T-cell (primary cell): Measurements from ENCODE around the gene PGM2L1. TPM values are rescaled to one million over a fixed set of nuclear protein-coding genes. Genes with fewer than 3 reads are reported as not detected.

Source experiments
- ATAC-seq, 4 experiments: fragments of 200-7000 bp in 3 of 4; fragments of 150-1000 bp in 1 of 4; cut with Tn5 transposase; replicated peaks in 1 of 4; 1 replicate in 3 of 4; 2 replicates in 1 of 4; pipeline ENCODE4 v1.10.0; 2021; ENCODE audit warnings: moderate library complexity in 3 of 4, mild to moderate bottlenecking in 2 of 4, moderate number of reproducible peaks in 1 of 4
- CTCF ChIA-PET, 2 donors: fragments of 300-600 bp; sonication (Branson Sonifier 250); formaldehyde crosslinking; loops; one replicate each; lab custom pipeline; 2022; ENCODE audit warnings: antibody characterized with exemption in 2 of 2; lab: Charles Lee
- POLR2A ChIA-PET, 2 donors: fragments of 300-600 bp; sonication (Branson Sonifier 250); formaldehyde crosslinking; loops; one replicate each; lab custom pipeline; 2022; ENCODE audit warnings: antibody characterized with exemption in 2 of 2; lab: Charles Lee
- DNase-seq, 35 experiments: peaks; one replicate each; pipeline versions ENCODE4 v3.0.0 to v3.0.0-alpha.2; 2013 to 2023
- H3K27ac ChIP-seq: one replicate; pipeline ENCODE4 v1.5.1; 2013; ENCODE audit warnings: low read length
- H3K27me3 ChIP-seq, 2 experiments: replicated peaks in 1 of 2; 1 replicate in 1 of 2; 2 replicates in 1 of 2; pipeline versions ENCODE4 v1.6.1 to v1.7.0; 2013; ENCODE audit warnings: low read length in 1 of 2, mixed read lengths in 1 of 2; ENCODE audit not compliant: control insufficient read depth in 2 of 2, insufficient read depth in 2 of 2; ENCODE audit errors: extremely low read depth in 1 of 2
- H3K36me3 ChIP-seq, 2 donors: 1 replicate in 1 of 2; 2 replicates in 1 of 2; pipeline versions ENCODE4 v1.6.1 to v1.7.0; 2013; ENCODE audit warnings: low read length in 1 of 2; ENCODE audit not compliant: control insufficient read depth in 2 of 2, insufficient read depth in 1 of 2; ENCODE audit errors: extremely low read depth in 1 of 2
- H3K4me1 ChIP-seq, 2 experiments: 1 replicate in 1 of 2; 2 replicates in 1 of 2; pipeline versions ENCODE4 v1.6.1 to v1.7.0; 2013; ENCODE audit warnings: low read length in 2 of 2, mixed read lengths in 1 of 2; ENCODE audit not compliant: insufficient read depth in 2 of 2, control insufficient read depth in 1 of 2; ENCODE audit errors: extremely low read depth in 1 of 2
- H3K4me3 ChIP-seq, 2 donors: 1 replicate in 1 of 2; 2 replicates in 1 of 2; pipeline versions ENCODE4 v1.5.1 to v1.7.0; 2013; ENCODE audit warnings: mild to moderate bottlenecking in 2 of 2, low read length in 1 of 2, moderate library complexity in 1 of 2; ENCODE audit not compliant: control insufficient read depth in 1 of 2; ENCODE audit errors: extremely low read depth in 1 of 2
- H3K9me3 ChIP-seq: 2 replicates; pipeline ENCODE4 v1.7.0; 2013
- H3K27ac Mint-ChIP-seq, 2 donors: one replicate each; pipeline ENCODE4 v1.8.0; 2020 to 2021; ENCODE audit warnings: mild to moderate bottlenecking in 2 of 2, mixed read lengths in 2 of 2
- H3K27me3 Mint-ChIP-seq, 2 donors: one replicate each; pipeline ENCODE4 v1.8.0; 2021 to 2022; ENCODE audit warnings: mixed read lengths in 2 of 2
- H3K36me3 Mint-ChIP-seq: one replicate; pipeline ENCODE4 v1.8.0; 2021; ENCODE audit warnings: mixed read lengths
- H3K4me1 Mint-ChIP-seq, 3 donors: one replicate each; pipeline ENCODE4 v1.8.0; 2020 to 2022; ENCODE audit warnings: mixed read lengths in 3 of 3, mild to moderate bottlenecking in 1 of 3
- H3K4me3 Mint-ChIP-seq, 3 donors: one replicate each; pipeline ENCODE4 v1.8.0; 2020 to 2022; ENCODE audit warnings: mild to moderate bottlenecking in 3 of 3, mixed read lengths in 3 of 3, moderate library complexity in 3 of 3
- H3K9me3 Mint-ChIP-seq, 3 donors: one replicate each; pipeline ENCODE4 v1.8.0; 2020 to 2022; ENCODE audit warnings: mixed read lengths in 3 of 3
- WGBS: methylation state at CpG from one replicate; pipeline ENCODE4 v1.1.5; 2013; ENCODE audit warnings: missing lambda C conversion rate; ENCODE audit not compliant: insufficient coverage; 5-methylcytosine and 5-hydroxymethylcytosine counted together
- total RNA-seq, 35 experiments: library from RNA in 6 of 35; stranded (reverse) in 6 of 35; fragments of 120-200 nt in 1 of 35; gene quantifications; one replicate each; pipeline versions ENCODE4 v1.2.1 to v1.2.4 and lab custom pipeline; 2013 to 2026

Gene PGM2L1
- total RNA-seq, 5 donors from 2014 or later (not counting 1 experiment from before 2014, with no cell fraction given): 8.6 to 17.0 (median 15.0) TPM

DNA sequence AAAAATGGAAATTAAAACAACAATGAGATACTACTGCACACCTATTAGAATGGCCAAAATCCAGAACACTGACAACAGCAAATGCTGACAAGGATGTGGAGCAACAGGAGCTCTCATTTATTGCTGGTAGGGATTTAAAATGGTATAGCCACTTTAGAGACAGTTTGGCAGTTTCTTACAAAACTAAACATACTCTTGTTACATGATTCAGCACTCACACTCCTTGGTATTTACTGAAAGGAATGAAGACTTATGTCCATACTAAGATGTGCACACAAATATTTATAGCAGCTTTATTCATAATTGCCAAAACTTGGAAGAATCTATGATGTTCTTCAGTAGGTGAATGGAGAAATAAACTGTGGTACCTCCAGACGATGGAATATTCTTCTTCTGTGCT, 40.8 kb downstream of the PGM2L1 start:
- no peak overlapping the region for H3K4me3 ChIP-seq
- H3K4me1 Mint-ChIP-seq: no peaks in the 10 kb centered on the region
- H3K27me3 ChIP-seq: no peaks in the 10 kb centered on the region
- no peaks in the 10 kb centered on the region for H3K9me3 Mint-ChIP-seq
- no peak overlapping the region for H3K27ac Mint-ChIP-seq
- DNase-seq: no peak
- H3K4me3 Mint-ChIP-seq: no peak overlapping the region
- H3K4me1 ChIP-seq: no peaks in the 10 kb centered on the region
- no CpG with 5 or more reads among the region's 1 CpG for WGBS
- H3K9me3 ChIP-seq: no peaks in the 10 kb centered on the region
- POLR2A ChIA-PET: no interaction called here
- H3K36me3 Mint-ChIP-seq: peaks cover 69% of the 10 kb centered on the region
- H3K27me3 Mint-ChIP-seq: no peaks in the 10 kb centered on the region
- no peak for ATAC-seq
- peaks cover 5 to 29% of the 10 kb centered on the region in 2 donors for H3K36me3 ChIP-seq
- CTCF ChIA-PET: no interaction called here
- H3K27ac ChIP-seq: no peak overlapping the region

DNA sequence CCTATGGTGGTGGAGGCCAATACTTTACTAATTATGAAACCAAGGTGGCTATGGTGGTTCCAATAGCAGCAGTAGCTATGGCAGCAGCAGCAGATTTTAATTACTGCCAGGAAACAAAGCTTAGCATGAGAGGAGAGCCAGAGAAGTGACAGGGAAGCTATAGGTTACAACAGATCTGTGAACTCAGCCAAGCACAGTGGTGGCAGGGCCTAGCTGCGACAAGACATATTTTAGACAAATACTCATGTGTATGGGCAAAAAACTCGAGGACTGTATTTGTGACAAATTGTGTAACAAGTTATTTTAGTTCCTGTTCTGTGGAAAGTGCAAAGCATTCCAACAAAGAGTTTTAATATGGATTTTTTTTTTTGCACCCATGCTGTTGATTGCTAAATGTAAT, 42.6 kb downstream of the PGM2L1 start:
- ATAC-seq: no peak
- no peak for DNase-seq
- Histone ChIP-seq H3K4me3 (no peak overlapping the region), H3K27ac (no peak overlapping the region), H3K27me3 (no peaks in the 10 kb centered on the region), H3K36me3 (peaks cover 5 to 29% of the 10 kb centered on the region in 2 donors), H3K9me3 (no peaks in the 10 kb centered on the region), H3K4me1 (no peaks in the 10 kb centered on the region)
- H3K27ac Mint-ChIP-seq: no peak overlapping the region
- CTCF ChIA-PET: no interaction called here
- no peaks in the 10 kb centered on the region for H3K9me3 Mint-ChIP-seq
- WGBS: 100% methylated on average over 2 of the region's 2 CpGs
- H3K36me3 Mint-ChIP-seq: peaks cover 62% of the 10 kb centered on the region
- POLR2A ChIA-PET: interaction anchor here in 1 of 2 donors (0.7 kb wide), 1 partner anchor 23 kb away, joined by 3 read pairs; no protein-coding TSS in a partner anchor
- no peak overlapping the region for H3K4me3 Mint-ChIP-seq
- H3K4me1 Mint-ChIP-seq: no peaks in the 10 kb centered on the region
- no peaks in the 10 kb centered on the region for H3K27me3 Mint-ChIP-seq

DNA sequence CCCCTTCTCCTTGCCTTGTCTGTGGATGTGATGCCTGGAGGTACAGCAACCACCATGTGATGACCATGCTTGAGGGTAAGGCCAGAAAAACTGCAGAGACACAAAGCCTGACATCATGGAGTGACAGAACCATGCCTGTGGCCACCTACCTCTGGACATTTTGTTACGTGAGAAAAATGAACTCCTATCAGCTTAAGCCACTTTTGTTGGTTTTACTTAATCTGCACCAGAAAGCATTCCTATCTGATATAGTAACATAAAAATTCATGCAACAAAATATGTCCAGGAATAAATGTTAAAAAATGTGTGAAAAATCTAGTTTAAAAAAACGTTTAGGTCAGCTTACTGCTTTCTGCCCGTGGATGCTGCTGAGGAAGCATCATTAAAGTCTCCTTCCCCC, 44.2 kb downstream of the PGM2L1 start:
- peaks cover 51% of the 10 kb centered on the region for H3K36me3 Mint-ChIP-seq
- H3K9me3 ChIP-seq: no peaks in the 10 kb centered on the region
- H3K27me3 Mint-ChIP-seq: no peaks in the 10 kb centered on the region
- H3K27me3 ChIP-seq: no peaks in the 10 kb centered on the region
- peaks cover 0 to 18% of the 10 kb centered on the region in 2 donors for H3K36me3 ChIP-seq
- no peak for DNase-seq
- H3K4me3 ChIP-seq: no peak overlapping the region
- ChIA-PET POLR2A (no interaction called here), CTCF (no interaction called here)
- no CpG with 5 or more reads among the region's 3 CpGs for WGBS
- no peak overlapping the region for H3K27ac Mint-ChIP-seq
- H3K4me1 Mint-ChIP-seq: no peaks in the 10 kb centered on the region
- no peak for ATAC-seq
- no peak overlapping the region for H3K27ac ChIP-seq
- no peak overlapping the region for H3K4me3 Mint-ChIP-seq
- no peaks in the 10 kb centered on the region for H3K4me1 ChIP-seq
- no peaks in the 10 kb centered on the region for H3K9me3 Mint-ChIP-seq

DNA sequence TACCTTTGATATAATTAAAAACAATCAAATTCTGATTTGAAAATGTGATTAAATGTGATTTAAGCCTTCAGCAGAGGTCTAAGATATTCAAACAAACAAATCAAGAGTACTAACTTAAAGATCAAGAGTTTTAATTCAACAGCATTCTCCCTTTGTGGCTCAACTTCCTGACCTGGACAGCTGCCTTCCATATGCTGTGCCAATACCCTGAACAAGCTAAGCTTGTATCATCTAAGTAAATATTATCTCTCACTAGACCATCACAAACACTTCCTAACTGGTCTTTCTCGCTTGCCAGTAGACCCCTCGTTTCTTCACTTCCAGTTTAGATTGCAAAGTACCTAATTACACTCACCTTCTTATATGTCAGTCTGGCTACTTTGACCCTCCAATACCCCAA, 50.9 kb downstream of the PGM2L1 start:
- Histone ChIP-seq H3K4me3 (no peak overlapping the region), H3K27me3 (no peaks in the 10 kb centered on the region), H3K36me3 (peaks cover 0 to 11% of the 10 kb centered on the region in 2 donors), H3K9me3 (no peaks in the 10 kb centered on the region), H3K4me1 (no peaks in the 10 kb centered on the region), H3K27ac (no peak overlapping the region)
- Mint-ChIP-seq H3K4me3 (no peak overlapping the region), H3K4me1 (no peaks in the 10 kb centered on the region), H3K36me3 (peaks cover 41% of the 10 kb centered on the region), H3K27ac (no peak overlapping the region), H3K27me3 (no peaks in the 10 kb centered on the region), H3K9me3 (no peaks in the 10 kb centered on the region)
- POLR2A ChIA-PET: interaction anchor here in 1 of 2 donors (0.6 kb wide), 1 partner anchor 880 kb away, joined by 3 read pairs; no protein-coding TSS in a partner anchor
- CTCF ChIA-PET: no interaction called here
- DNase-seq (no peak), ATAC-seq (no peak)
- WGBS: no CpG with 5 or more reads among the region's 2 CpGs

DNA sequence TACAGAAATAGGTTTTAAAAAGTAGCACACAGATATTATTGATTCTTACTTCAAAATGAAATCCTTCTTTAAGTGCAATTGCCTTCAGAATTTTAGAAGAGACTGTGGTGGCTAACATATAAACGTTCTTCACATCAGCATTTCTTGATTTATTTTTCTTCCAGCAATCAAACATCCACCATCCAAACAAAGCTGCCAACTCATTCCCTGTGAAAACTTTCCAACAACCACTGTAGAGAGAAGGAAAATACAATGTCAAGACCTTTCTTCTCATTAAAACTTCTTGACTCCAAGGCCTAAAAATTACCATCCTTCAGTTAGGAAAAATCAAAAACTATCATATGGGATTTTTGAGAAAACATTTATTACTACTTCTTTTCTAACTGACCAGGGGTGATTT, 52.8 kb downstream of the PGM2L1 start:
- Histone ChIP-seq H3K27me3 (no peaks in the 10 kb centered on the region), H3K4me1 (no peaks in the 10 kb centered on the region), H3K27ac (no peak overlapping the region), H3K4me3 (no peak overlapping the region), H3K9me3 (no peaks in the 10 kb centered on the region), H3K36me3 (peaks cover 0 to 22% of the 10 kb centered on the region in 2 donors)
- Mint-ChIP-seq H3K36me3 (peaks cover 47% of the 10 kb centered on the region), H3K27ac (no peak overlapping the region), H3K4me3 (no peak overlapping the region), H3K27me3 (no peaks in the 10 kb centered on the region), H3K4me1 (no peaks in the 10 kb centered on the region), H3K9me3 (no peaks in the 10 kb centered on the region)
- WGBS: no CpG with 5 or more reads among the region's 1 CpG
- DNase-seq (no peak), ATAC-seq (no peak)
- CTCF ChIA-PET: no interaction called here
- POLR2A ChIA-PET: no interaction called here

DNA sequence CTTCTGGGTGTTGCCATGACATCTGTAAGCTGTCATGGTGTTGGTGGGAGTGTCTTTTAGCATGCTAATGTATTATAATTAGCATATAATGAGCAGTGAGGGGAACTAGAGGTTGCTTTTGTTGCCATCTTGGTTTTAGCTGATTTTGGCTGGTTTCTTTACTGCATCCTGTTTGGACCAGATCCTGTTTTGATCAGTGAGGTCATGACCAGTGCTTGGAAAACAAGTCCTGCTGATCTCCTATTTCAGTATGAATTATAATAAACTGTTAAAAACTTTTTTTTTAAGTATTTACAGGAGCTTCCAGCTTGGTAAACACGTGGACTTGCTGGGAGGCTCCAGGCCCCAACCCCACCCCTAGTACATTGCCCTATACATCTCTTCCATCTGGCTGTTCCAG, 56.3 kb downstream of the PGM2L1 start:
- ChIA-PET CTCF (interaction anchor here in 1 of 2 donors (0.6 kb wide), 1 partner anchor 548 kb away, joined by 4 read pairs; no protein-coding TSS in a partner anchor), POLR2A (no interaction called here)
- DNase-seq: no peak
- Histone ChIP-seq H3K27me3 (no peaks in the 10 kb centered on the region), H3K27ac (no peak overlapping the region), H3K4me1 (no peaks in the 10 kb centered on the region), H3K36me3 (peaks cover 0 to 34% of the 10 kb centered on the region in 2 donors), H3K4me3 (no peak overlapping the region), H3K9me3 (no peaks in the 10 kb centered on the region)
- H3K27me3 Mint-ChIP-seq: no peaks in the 10 kb centered on the region
- H3K4me1 Mint-ChIP-seq: no peaks in the 10 kb centered on the region
- H3K27ac Mint-ChIP-seq: no peak overlapping the region
- no peak for ATAC-seq
- no peak overlapping the region for H3K4me3 Mint-ChIP-seq
- peaks cover 61% of the 10 kb centered on the region for H3K36me3 Mint-ChIP-seq
- H3K9me3 Mint-ChIP-seq: no peaks in the 10 kb centered on the region
- no CpG with 5 or more reads among the region's 1 CpG for WGBS

DNA sequence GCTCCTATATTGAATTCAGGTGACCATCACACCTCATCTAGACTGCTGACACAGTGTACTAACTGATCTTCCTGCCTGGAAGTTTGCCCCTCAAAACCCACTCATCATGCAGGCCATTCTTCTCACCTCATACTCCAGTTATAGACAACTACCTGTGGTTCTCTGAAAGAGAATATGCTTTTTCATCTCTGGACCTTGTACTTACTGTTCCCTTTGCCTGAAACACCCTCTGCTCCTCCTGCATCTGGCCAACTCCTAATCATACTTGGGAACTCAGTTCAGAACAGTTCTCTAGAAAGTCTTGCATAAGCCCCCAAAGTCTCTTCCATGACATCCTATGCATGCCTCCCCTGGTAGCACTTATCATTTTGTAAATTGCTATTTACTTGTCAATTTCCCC, 58.6 kb downstream of the PGM2L1 start:
- Histone ChIP-seq H3K4me1 (no peaks in the 10 kb centered on the region), H3K9me3 (no peaks in the 10 kb centered on the region), H3K27me3 (no peaks in the 10 kb centered on the region), H3K4me3 (no peak overlapping the region), H3K27ac (no peak overlapping the region), H3K36me3 (peaks cover 0 to 35% of the 10 kb centered on the region in 2 donors)
- Mint-ChIP-seq H3K27me3 (no peaks in the 10 kb centered on the region), H3K9me3 (no peaks in the 10 kb centered on the region), H3K36me3 (peaks cover 60% of the 10 kb centered on the region), H3K4me1 (no peaks in the 10 kb centered on the region), H3K4me3 (no peak overlapping the region), H3K27ac (no peak overlapping the region)
- DNase-seq (no peak), ATAC-seq (no peak)
- ChIA-PET CTCF (no interaction called here), POLR2A (no interaction called here)
